Body of pancreas (tissue), 4 donors: ENCODE measurements around the gene ATXN1. TPM values are rescaled to one million over a fixed set of nuclear protein-coding genes. Genes with fewer than 3 reads are reported as not detected.
"Not testable (repeated sequence)": the region's sequence is repeated elsewhere in the genome, so short reads cannot be mapped to it uniquely, and the experiment has no call there.

Experiments
- ATAC-seq: fragments of 150-250 bp; one replicate; pipeline ENCODE4 v1.9.1; 2016
- DNase-seq, 4 donors: peaks; one replicate each; pipeline ENCODE4 v3.0.0-alpha.2; 2019
- H3K27ac ChIP-seq, 4 donors: fragments of 200-600 bp; sonication (generic); 1 replicate in 3 of 4; 2 replicates in 1 of 4; pipeline versions ENCODE4 v1.5.1 to v1.6.1; 2016 to 2019; ENCODE audit warnings: mild to moderate bottlenecking in 1 of 4, mixed read lengths in 1 of 4, moderate library complexity in 1 of 4
- H3K27me3 ChIP-seq, 2 donors: fragments of 200-600 bp; sonication (generic); one replicate each; pipeline ENCODE4 v1.6.0; 2016; ENCODE audit warnings: mild to moderate bottlenecking in 1 of 2
- H3K36me3 ChIP-seq, 2 donors: fragments of 200-600 bp; sonication (generic); replicated peaks in 1 of 2; 2 replicates each; pipeline ENCODE4 v1.5.1; 2016; ENCODE audit warnings: low read depth in 2 of 2; ENCODE audit not compliant: insufficient read depth in 1 of 2
- H3K4me1 ChIP-seq: fragments of 200-600 bp; sonication (generic); one replicate; pipeline ENCODE4 v1.6.0; 2016
- H3K4me3 ChIP-seq, 2 donors: fragments of 200-600 bp; sonication (generic); 1 replicate in 1 of 2; 2 replicates in 1 of 2; pipeline ENCODE4 v1.5.1; 2016 to 2019
- H3K9me3 ChIP-seq, 3 donors: fragments of 200-600 bp; sonication (generic); 1 replicate in 2 of 3; 2 replicates in 1 of 3; pipeline ENCODE4 v1.5.1; 2016
- POLR2A ChIP-seq, 3 donors: fragments of 450-650 bp; IDR thresholded peaks; one replicate each; pipeline ENCODE4 v1.6.1; 2016; ENCODE audit warnings: antibody characterized with exemption in 3 of 3, mild to moderate bottlenecking in 2 of 3
- WGBS, 2 donors: methylation state at CpG; one replicate each; pipeline ENCODE4 v1.1.5; 2017; 5-methylcytosine and 5-hydroxymethylcytosine counted together
- intact Hi-C: fragments of 100-400 bp; cut with DNase I; formaldehyde crosslinking; loops from one replicate; pipeline ENCODE4 v1.15.1; 2023
- total RNA-seq, 2 donors: library from RNA; depleted of rRNA; stranded (reverse); fragments of >200 nt; gene quantifications; one replicate each; pipeline ENCODE4 v1.1.0, GENCODE V29; 2016
- TF ChIP-seq, protein P1 (sequence below), 7 experiments: fragments of 450-650 bp in 4 of 7; fragments of 200-600 bp in 3 of 7; sonication (generic) in 3 of 7; IDR thresholded peaks; one replicate each; pipeline ENCODE4 v1.5.1; 2016 to 2019; ENCODE audit warnings: antibody characterized with exemption in 7 of 7

Gene ATXN1
- total RNA-seq, 2 donors from 2014 or later = 24.6 to 24.7 TPM

GRCh38 chr6:16706029-16706428 is 55.2 kb downstream of the ATXN1 start:
- Histone ChIP-seq H3K27me3 (no peaks in the 10 kb centered on the region), H3K9me3 (no peaks in the 10 kb centered on the region), H3K27ac (peak overlapping the region in 2 of 4 donors; percentile 1 to 6), H3K4me1 (no peaks in the 10 kb centered on the region), H3K36me3 (no peaks in the 10 kb centered on the region), H3K4me3 (no peak overlapping the region)
- no peak for TF ChIP-seq POLR2A (IDR thresholded peaks at IDR 0.05)
- TF ChIP-seq, protein P1, sequence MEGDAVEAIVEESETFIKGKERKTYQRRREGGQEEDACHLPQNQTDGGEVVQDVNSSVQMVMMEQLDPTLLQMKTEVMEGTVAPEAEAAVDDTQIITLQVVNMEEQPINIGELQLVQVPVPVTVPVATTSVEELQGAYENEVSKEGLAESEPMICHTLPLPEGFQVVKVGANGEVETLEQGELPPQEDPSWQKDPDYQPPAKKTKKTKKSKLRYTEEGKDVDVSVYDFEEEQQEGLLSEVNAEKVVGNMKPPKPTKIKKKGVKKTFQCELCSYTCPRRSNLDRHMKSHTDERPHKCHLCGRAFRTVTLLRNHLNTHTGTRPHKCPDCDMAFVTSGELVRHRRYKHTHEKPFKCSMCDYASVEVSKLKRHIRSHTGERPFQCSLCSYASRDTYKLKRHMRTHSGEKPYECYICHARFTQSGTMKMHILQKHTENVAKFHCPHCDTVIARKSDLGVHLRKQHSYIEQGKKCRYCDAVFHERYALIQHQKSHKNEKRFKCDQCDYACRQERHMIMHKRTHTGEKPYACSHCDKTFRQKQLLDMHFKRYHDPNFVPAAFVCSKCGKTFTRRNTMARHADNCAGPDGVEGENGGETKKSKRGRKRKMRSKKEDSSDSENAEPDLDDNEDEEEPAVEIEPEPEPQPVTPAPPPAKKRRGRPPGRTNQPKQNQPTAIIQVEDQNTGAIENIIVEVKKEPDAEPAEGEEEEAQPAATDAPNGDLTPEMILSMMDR (IDR thresholded peaks at IDR 0.05) = no peak
- DNase-seq (no peak), ATAC-seq (no peak)
- WGBS, 2 donors = 94 to 96% methylated on average over 4 of the region's 4 CpGs
- intact Hi-C loops = no loop called here

- peak; percentile 24 for ATAC-seq
- H3K27ac ChIP-seq = peak overlapping the region in 3 of 4 donors; percentile 1 to 30 (median 6)
These were observed 55.9 kb downstream of the ATXN1 start for GRCh38 chr6:16705081-16705993.

GRCh38 chr6:16704401-16705045 is 56.7 kb downstream of the ATXN1 start:
- TF ChIP-seq, protein P1 (IDR thresholded peaks at IDR 0.05) = no peak
- no peak for TF ChIP-seq POLR2A (IDR thresholded peaks at IDR 0.05)
- H3K27ac ChIP-seq = peak overlapping the region in 1 of 4 donors; percentile 0
- no peaks in the 10 kb centered on the region for H3K36me3 ChIP-seq
- DNase-seq (no peak), ATAC-seq (no peak)
- no peaks in the 10 kb centered on the region for H3K9me3 ChIP-seq
- WGBS, 2 donors = 63 to 68% methylated on average over 10 of the region's 10 CpGs
- no peaks in the 10 kb centered on the region for H3K27me3 ChIP-seq
- no peak overlapping the region for H3K4me3 ChIP-seq
- peaks cover 1% of the 10 kb centered on the region for H3K4me1 ChIP-seq
- intact Hi-C loops = no loop called here

More at GRCh38 chr6:16705081-16705993, 55.9 kb downstream of the ATXN1 start:
- no peak for TF ChIP-seq POLR2A (IDR thresholded peaks at IDR 0.05)
- TF ChIP-seq, protein P1 (IDR thresholded peaks at IDR 0.05) = no peak
- Histone ChIP-seq H3K4me3 (no peak overlapping the region), H3K27me3 (no peaks in the 10 kb centered on the region), H3K36me3 (no peaks in the 10 kb centered on the region), H3K4me1 (no peaks in the 10 kb centered on the region), H3K9me3 (no peaks in the 10 kb centered on the region)
- intact Hi-C loops = no loop called here
- WGBS, 2 donors = 48 to 71% methylated on average over 6 of the region's 6 CpGs
- no peak for DNase-seq

DNA sequence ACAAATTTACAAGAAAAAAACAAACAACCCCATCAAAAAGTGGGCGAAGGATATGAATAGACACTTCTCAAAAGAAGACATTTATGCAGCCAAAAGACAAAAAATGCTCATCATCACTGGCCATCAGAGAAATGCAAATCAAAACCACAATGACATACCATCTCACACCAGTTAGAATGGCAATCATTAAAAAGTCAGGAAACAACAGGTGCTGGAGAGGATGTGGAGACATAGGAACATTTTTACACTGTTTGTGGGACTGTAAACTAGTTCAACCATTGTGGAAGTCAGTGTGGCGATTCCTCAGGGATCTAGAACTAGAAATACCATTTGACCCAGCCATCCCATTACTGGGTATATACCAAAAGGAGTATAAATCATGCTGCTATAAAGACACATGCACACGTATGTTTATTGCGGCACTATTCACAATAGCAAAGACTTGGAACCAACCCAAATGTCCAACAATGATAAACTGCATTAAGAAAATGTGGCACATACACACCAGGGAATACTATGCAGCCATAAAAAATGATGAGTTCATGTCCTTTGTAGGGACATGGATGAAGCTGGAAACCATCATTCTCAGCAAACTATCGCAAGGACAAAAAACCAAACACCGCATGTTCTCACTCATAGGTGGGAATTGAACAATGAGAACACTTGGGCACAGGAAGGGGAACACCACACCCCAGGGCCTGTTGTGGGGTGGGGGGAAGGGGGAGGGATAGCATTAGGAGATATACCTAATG is 58.5 kb downstream of the ATXN1 start:
- H3K9me3 ChIP-seq, H3K27ac ChIP-seq, DNase-seq, ATAC-seq, intact Hi-C loops, H3K4me3 ChIP-seq, H3K27me3 ChIP-seq, H3K36me3 ChIP-seq: not testable (repeated sequence)
- WGBS, 2 donors = 64 to 93% methylated on average over 1 to 4 of the region's 6 CpGs
- peaks cover 12% of the 10 kb centered on the region for H3K4me1 ChIP-seq

DNA sequence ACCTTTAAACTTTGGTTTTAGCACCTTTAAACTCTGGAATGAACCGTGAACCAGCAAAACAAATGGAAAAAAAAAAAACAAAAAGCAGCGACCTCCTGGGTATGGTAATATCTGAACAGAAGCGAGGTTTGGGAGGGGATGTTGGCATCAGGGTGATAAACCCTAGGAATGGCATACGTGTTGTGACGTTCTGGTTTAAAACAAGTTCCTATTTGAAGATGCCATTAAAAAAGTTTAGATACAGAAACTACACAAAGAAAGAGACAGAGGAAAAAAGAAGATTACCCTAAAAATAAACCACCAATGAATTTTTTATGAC is 60.4 kb downstream of the ATXN1 start:
- H3K4me1 ChIP-seq = peaks cover 14% of the 10 kb centered on the region
- TF ChIP-seq, protein P1 (IDR thresholded peaks at IDR 0.05) = no peak
- TF ChIP-seq POLR2A (IDR thresholded peaks at IDR 0.05) = no peak
- WGBS, 2 donors = 81 to 84% methylated on average over 5 of the region's 5 CpGs
- H3K27me3 ChIP-seq = no peaks in the 10 kb centered on the region
- H3K4me3 ChIP-seq = no peak overlapping the region
- intact Hi-C loops = no loop called here
- no peak for ATAC-seq
- no peaks in the 10 kb centered on the region for H3K36me3 ChIP-seq
- DNase-seq = no peak
- no peaks in the 10 kb centered on the region for H3K9me3 ChIP-seq
- no peak overlapping the region for H3K27ac ChIP-seq
